Thyroid gland (tissue), 4 donors: ENCODE data around the gene LHX5. TPM values are rescaled to one million over a fixed set of nuclear protein-coding genes. Genes with fewer than 3 reads are reported as not detected.
"Not testable (repeated sequence)": the region's sequence is repeated elsewhere in the genome, so short reads cannot be mapped to it uniquely, and the experiment has no call there.

Source experiments
- DNase-seq, 2 donors: peaks; one replicate each; pipeline ENCODE4 v3.0.0-alpha.2; 2019
- H3K27ac ChIP-seq, 3 donors: fragments of 200-600 bp; sonication (generic); 1 replicate in 2 of 3; 2 replicates in 1 of 3; pipeline ENCODE4 v1.5.1; 2016 to 2019; ENCODE audit warnings: mild to moderate bottlenecking in 1 of 3, moderate library complexity in 1 of 3
- H3K27me3 ChIP-seq: fragments of 200-600 bp; sonication (generic); one replicate; pipeline ENCODE4 v1.5.1; 2019
- H3K36me3 ChIP-seq, 2 donors: fragments of 200-600 bp; sonication (generic); one replicate each; pipeline ENCODE4 v1.5.1; 2016 to 2019
- H3K4me1 ChIP-seq, 2 donors: fragments of 200-600 bp; sonication (generic); one replicate each; pipeline ENCODE4 v1.5.1; 2017 to 2019
- H3K4me3 ChIP-seq, 3 donors: fragments of 200-600 bp; sonication (generic); replicated peaks in 1 of 3; 1 replicate in 2 of 3; 2 replicates in 1 of 3; pipeline ENCODE4 v1.5.1; 2016; ENCODE audit warnings: mild to moderate bottlenecking in 1 of 3
- H3K9me3 ChIP-seq: fragments of 200-600 bp; sonication (generic); one replicate; pipeline ENCODE4 v1.5.1; 2017
- CTCF ChIP-seq, 6 experiments: fragments of 200-600 bp in 3 of 6; fragments of 450-650 bp in 3 of 6; sonication (generic) in 3 of 6; IDR thresholded peaks; one replicate each; pipeline ENCODE4 v1.5.1; 2016 to 2019; ENCODE audit warnings: antibody characterized with exemption in 6 of 6, mild to moderate bottlenecking in 2 of 6, inconsistent platforms in 1 of 6, moderate library complexity in 1 of 6
- POLR2A ChIP-seq, 2 donors: fragments of 450-650 bp; IDR thresholded peaks; one replicate each; pipeline ENCODE4 v1.6.1; 2017; ENCODE audit warnings: antibody characterized with exemption in 2 of 2, mild to moderate bottlenecking in 2 of 2, moderate library complexity in 1 of 2
- WGBS, 2 donors: methylation state at CpG; one replicate each; pipeline ENCODE4 v1.1.5; 2017; 5-methylcytosine and 5-hydroxymethylcytosine counted together
- intact Hi-C: fragments of 100-400 bp; cut with DNase I; formaldehyde crosslinking; loops from one replicate; pipeline ENCODE4 v1.15.1; 2023
- total RNA-seq, 4 donors: library from RNA; depleted of rRNA; stranded (reverse); fragments of >200 nt; gene quantifications; one replicate each; pipeline ENCODE4 v1.2.3, GENCODE V29; 2016

Gene LHX5
- total RNA-seq, 4 donors from 2014 or later = 0.13 TPM; not detected in 3

DNA sequence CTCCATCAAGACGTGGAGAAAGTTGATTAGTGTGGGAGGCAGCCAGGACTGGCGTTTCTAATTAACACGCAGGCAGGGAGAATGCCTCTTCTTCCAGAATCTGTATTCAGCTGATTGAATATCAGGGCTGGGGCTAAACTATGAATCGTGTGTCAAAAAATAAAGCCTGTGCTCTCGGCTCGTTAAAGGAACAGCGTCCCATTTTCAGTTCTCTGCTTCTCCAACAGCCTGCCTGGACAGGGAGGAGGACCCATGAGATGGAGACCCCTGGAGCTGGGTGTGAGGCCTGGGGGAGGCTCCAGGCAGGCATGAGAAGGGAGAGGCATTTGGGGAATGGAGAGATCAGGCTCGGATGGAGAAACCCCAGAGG, 28.6 kb upstream of the LHX5 start:
- Histone ChIP-seq H3K27ac (no peak overlapping the region), H3K4me1 (no peaks in the 10 kb centered on the region), H3K36me3 (no peaks in the 10 kb centered on the region), H3K9me3 (no peaks in the 10 kb centered on the region), H3K4me3 (no peak overlapping the region), H3K27me3 (no peaks in the 10 kb centered on the region)
- no peak for DNase-seq
- 22 to 24% methylated on average over 8 of the region's 8 CpGs for WGBS, 2 donors
- intact Hi-C loops = no loop called here
- TF ChIP-seq POLR2A (IDR thresholded peaks at IDR 0.05) (no peak), CTCF (IDR thresholded peaks at IDR 0.05) (no peak)

DNA sequence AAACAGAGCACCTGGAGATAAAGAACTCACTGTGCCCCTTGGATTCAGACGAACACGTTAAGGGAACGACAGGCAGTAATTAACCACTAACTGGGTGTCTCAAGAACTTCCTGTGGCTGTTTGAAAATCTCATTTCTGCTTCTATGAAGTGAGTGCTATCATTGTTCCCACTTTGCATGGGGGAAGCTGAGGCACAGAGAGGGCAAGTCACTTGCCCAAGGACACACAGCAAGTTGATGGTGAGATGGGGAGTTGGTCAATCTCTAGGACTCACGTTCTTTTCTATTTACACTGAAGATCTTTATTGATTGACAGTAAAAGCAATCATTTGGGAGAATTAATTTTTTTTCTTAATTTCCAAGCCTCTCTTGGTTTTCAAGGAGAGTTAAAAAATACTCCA, 26.8 kb upstream of the LHX5 start:
- no peaks in the 10 kb centered on the region for H3K36me3 ChIP-seq
- DNase-seq = no peak
- 59 to 60% methylated on average over 4 of the region's 4 CpGs for WGBS, 2 donors
- H3K27me3 ChIP-seq = no peaks in the 10 kb centered on the region
- no peak overlapping the region for H3K27ac ChIP-seq
- intact Hi-C loops = no loop called here
- no peaks in the 10 kb centered on the region for H3K9me3 ChIP-seq
- no peaks in the 10 kb centered on the region for H3K4me1 ChIP-seq
- no peak for TF ChIP-seq POLR2A (IDR thresholded peaks at IDR 0.05)
- no peak for TF ChIP-seq CTCF (IDR thresholded peaks at IDR 0.05)
- H3K4me3 ChIP-seq = no peak overlapping the region

DNA sequence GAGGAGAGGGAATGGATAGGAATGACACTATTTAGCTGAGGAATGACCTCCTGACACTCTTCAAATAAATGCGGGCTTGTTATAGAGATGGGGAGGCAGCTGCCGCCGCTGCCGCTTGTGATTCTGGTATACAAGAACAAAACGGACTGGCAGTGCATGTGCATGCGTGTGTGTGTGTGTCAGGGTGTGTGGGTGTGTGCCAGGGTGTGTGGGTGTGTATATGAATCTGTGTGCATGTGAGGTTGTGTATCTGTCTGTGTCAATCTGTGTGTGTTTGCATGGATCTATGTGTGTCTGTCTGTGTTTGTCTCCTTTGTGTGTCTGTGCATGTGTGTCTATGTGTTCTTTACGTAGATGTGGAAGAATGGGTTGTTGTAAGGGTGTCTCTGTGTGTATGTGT, 26.0 kb upstream of the LHX5 start:
- H3K27me3 ChIP-seq = no peaks in the 10 kb centered on the region

DNA sequence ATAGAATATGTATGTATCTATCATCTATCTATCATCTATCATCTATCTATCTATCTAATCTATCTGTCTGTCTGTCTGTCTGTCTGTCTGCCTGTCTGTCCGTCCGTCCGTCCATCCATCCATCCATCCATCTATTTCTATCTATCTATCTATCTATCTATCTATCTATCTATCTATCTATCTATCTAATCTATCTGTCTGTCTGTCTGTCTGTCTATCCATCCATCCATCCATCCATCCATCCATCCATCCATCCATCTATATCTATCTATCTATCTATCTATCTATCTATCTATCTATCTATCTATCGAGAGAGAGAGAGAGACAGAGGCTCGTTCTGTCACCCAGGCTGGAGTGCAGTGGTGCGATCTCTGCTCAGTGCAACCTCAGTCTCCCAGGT, 24.3 kb upstream of the LHX5 start:
- H3K27ac ChIP-seq, DNase-seq, H3K4me3 ChIP-seq, H3K4me1 ChIP-seq, H3K27me3 ChIP-seq, H3K9me3 ChIP-seq, H3K36me3 ChIP-seq, intact Hi-C loops: not testable (repeated sequence)
- 80 to 82% methylated on average over 6 of the region's 6 CpGs for WGBS, 2 donors

More for the DNA sequence above, 26.0 kb upstream of the LHX5 start:
- TF ChIP-seq CTCF (IDR thresholded peaks at IDR 0.05) (no peak), POLR2A (IDR thresholded peaks at IDR 0.05) (no peak)
- Histone ChIP-seq H3K4me3 (no peak overlapping the region), H3K36me3 (no peaks in the 10 kb centered on the region), H3K27ac (no peak overlapping the region), H3K4me1 (no peaks in the 10 kb centered on the region), H3K9me3 (no peaks in the 10 kb centered on the region)
- intact Hi-C loops = no loop called here
- 69% methylated on average over 7 of the region's 7 CpGs for WGBS, 2 donors
- DNase-seq = no peak

DNA sequence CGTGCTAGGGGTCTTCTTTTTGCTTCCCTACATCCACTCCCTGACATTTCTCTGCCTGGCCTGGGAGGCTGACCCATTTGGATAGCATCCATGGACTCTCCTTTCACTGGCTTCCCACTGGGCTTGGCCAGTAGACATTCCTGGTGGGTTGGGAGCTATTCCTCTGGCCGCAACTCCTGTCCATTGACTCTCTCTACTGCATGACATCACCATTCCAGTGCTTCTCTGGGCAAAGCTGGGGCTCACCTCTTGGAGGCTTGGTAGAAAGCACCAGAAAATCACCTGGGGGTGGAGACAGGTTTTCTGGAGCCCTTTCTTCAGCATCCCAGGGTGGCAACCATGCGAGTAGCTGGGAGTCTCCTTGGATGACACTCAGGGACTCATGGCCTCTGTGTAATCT, 16.7 kb upstream of the LHX5 start:
- Histone ChIP-seq H3K27ac (no peak overlapping the region), H3K9me3 (no peaks in the 10 kb centered on the region), H3K4me1 (no peaks in the 10 kb centered on the region), H3K36me3 (no peaks in the 10 kb centered on the region), H3K4me3 (no peak overlapping the region), H3K27me3 (no peaks in the 10 kb centered on the region)
- 64 to 82% methylated on average over 3 of the region's 3 CpGs for WGBS, 2 donors
- intact Hi-C loops = no loop called here
- no peak for DNase-seq
- no peak for TF ChIP-seq CTCF (IDR thresholded peaks at IDR 0.05)
- TF ChIP-seq POLR2A (IDR thresholded peaks at IDR 0.05) = no peak

DNA sequence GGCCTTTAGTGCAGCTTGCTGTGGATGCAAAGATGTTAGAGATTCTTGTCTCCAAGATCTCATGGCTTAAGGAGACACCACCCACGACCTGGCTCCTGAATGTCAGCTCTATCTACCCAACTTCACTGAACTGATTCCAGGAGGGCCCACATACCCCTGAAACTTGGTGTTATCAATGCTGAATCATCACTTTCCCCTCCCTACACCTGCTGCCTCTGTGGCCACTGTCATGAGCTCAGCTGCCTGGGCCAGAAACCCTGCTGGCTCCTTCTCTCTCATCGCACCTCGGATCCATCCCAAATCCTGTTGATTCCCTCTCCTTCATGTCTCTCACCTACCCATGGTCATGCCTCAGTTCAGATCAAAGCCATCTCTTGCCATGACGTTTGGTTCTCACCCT, 15.1 kb upstream of the LHX5 start:
- no peak for DNase-seq
- Histone ChIP-seq H3K4me1 (no peaks in the 10 kb centered on the region), H3K27ac (no peak overlapping the region), H3K4me3 (no peak overlapping the region), H3K27me3 (no peaks in the 10 kb centered on the region), H3K9me3 (no peaks in the 10 kb centered on the region), H3K36me3 (no peaks in the 10 kb centered on the region)
- no peak for TF ChIP-seq CTCF (IDR thresholded peaks at IDR 0.05)
- no peak for TF ChIP-seq POLR2A (IDR thresholded peaks at IDR 0.05)
- intact Hi-C loops = no loop called here
- 19 to 24% methylated on average over 4 of the region's 4 CpGs for WGBS, 2 donors
